OCI-LY7 (cell line): ENCODE data around the gene PAH. TPM values are rescaled to one million over a fixed set of nuclear protein-coding genes. Genes with fewer than 3 reads are reported as not detected.

Source experiments
- BruUV-seq: library from RNA; stranded (reverse); fragments of 400-500 nt; replicated peaks from 2 replicates; lab custom pipeline; 2021; lab: Mats Ljungman, UMichigan
- CTCF ChIA-PET: fragments of 300-600 bp; sonication (Branson Sonifier 250); formaldehyde crosslinking; loops from one replicate; lab custom pipeline; 2022; ENCODE audit warnings: antibody characterized with exemption; ENCODE audit not compliant: unreplicated experiment; lab: Charles Lee
- POLR2A ChIA-PET: fragments of 300-600 bp; sonication (Branson Sonifier 250); formaldehyde crosslinking; loops from one replicate; lab custom pipeline; 2022; ENCODE audit warnings: antibody characterized with exemption; lab: Charles Lee
- DNase-seq: peaks from one replicate; pipeline ENCODE4 v3.0.0-alpha.2; 2015; ENCODE audit warnings: low spot score
- H2AFZ ChIP-seq: fragments of 200-600 bp; sonication (generic), shearing (Covaris generic); 2 replicates; pipeline ENCODE4 v1.6.1; 2014; ENCODE audit warnings: mild to moderate bottlenecking, antibody characterized with exemption, low read length, moderate library complexity
- H3K27ac ChIP-seq: fragments of 200-600 bp; sonication (generic); 2 replicates; pipeline ENCODE4 v1.5.1; 2014; ENCODE audit warnings: mixed run types, low read depth, mild to moderate bottlenecking, moderate library complexity, low read length, inconsistent platforms; ENCODE audit not compliant: poor library complexity, severe bottlenecking
- H3K36me3 ChIP-seq: fragments of 200-600 bp; sonication (generic); 2 replicates; pipeline ENCODE4 v1.6.1; 2014; ENCODE audit warnings: mild to moderate bottlenecking, antibody characterized with exemption, low read length, moderate library complexity, mixed read lengths; ENCODE audit not compliant: insufficient read depth
- H3K4me1 ChIP-seq: fragments of 200-600 bp; sonication (generic); 2 replicates; pipeline ENCODE4 v1.5.1; 2014; ENCODE audit warnings: mild to moderate bottlenecking, low read length; ENCODE audit not compliant: insufficient read depth, poor library complexity, severe bottlenecking
- H3K4me2 ChIP-seq: fragments of 200-600 bp; sonication (generic); 2 replicates; pipeline ENCODE4 v1.6.1; 2014; ENCODE audit warnings: mild to moderate bottlenecking, low read length
- H3K4me3 ChIP-seq: fragments of 200-600 bp; sonication (generic); 2 replicates; pipeline ENCODE4 v1.5.1; 2014; ENCODE audit warnings: mild to moderate bottlenecking, low read depth, low read length; ENCODE audit not compliant: poor library complexity, severe bottlenecking
- H3K79me2 ChIP-seq: fragments of 200-600 bp; sonication (generic); 2 replicates; pipeline ENCODE4 v1.6.1; 2016; ENCODE audit warnings: low read depth, mild to moderate bottlenecking, low read length, moderate library complexity, mixed read lengths; ENCODE audit not compliant: insufficient read depth
- H3K9me2 ChIP-seq: fragments of 200-600 bp; sonication (generic); 2 replicates; pipeline ENCODE4 v1.6.1; 2016; ENCODE audit warnings: mild to moderate bottlenecking, low read length, mixed read lengths; ENCODE audit not compliant: insufficient read depth
- H3K9me3 ChIP-seq: fragments of 200-600 bp; sonication (generic); 2 replicates; pipeline ENCODE4 v1.6.1; 2014; ENCODE audit warnings: mild to moderate bottlenecking, mixed run types, low read length, mixed read lengths
- H4K20me1 ChIP-seq: fragments of 200-600 bp; sonication (generic); 2 replicates; pipeline ENCODE4 v1.6.1; 2014; ENCODE audit warnings: mild to moderate bottlenecking, antibody characterized with exemption, low read length, moderate library complexity, mixed read lengths; ENCODE audit not compliant: insufficient read depth
- CTCF ChIP-seq: fragments of 200-600 bp; sonication (generic); conservative IDR thresholded peaks from 2 replicates; pipeline ENCODE4 v1.5.1; 2014; ENCODE audit warnings: mild to moderate bottlenecking, antibody characterized with exemption, low read length, moderate library complexity, mixed read lengths
- EZH2phosphoT487 ChIP-seq: fragments of 200-600 bp; sonication (generic); IDR thresholded peaks from 2 replicates; pipeline ENCODE4 v1.6.1; 2018; ENCODE audit warnings: low read depth, borderline replicate concordance, mild to moderate bottlenecking, mixed run types, antibody characterized with exemption, low read length, moderate library complexity, mixed read lengths
- intact Hi-C: fragments of 100-400 bp; cut with micrococcal nuclease; formaldehyde crosslinking; loops from one replicate; pipeline ENCODE4 v1.10.0; 2022; ENCODE audit not compliant: unreplicated experiment
- total RNA-seq, 2 experiments: library from RNA; depleted of rRNA in 1 of 2; stranded (reverse); fragments of >200 nt in 1 of 2; shearing (Covaris generic) in 1 of 2; gene quantifications; 2 replicates each; pipeline ENCODE4 v1.2.3, GENCODE V29; 2014 to 2022

Gene PAH
- total RNA-seq, 2 experiments from 2014 or later, result not detected

- H3K9me2 ChIP-seq, result no peaks in the 10 kb centered on the region
- H3K79me2 ChIP-seq, result no peaks in the 10 kb centered on the region
- H3K4me2 ChIP-seq, result no peak overlapping the region
- no peak for DNase-seq
- TF ChIP-seq CTCF (no peak), EZH2phosphoT487 (no peak)
- no peak overlapping the region for H3K27ac ChIP-seq
- H3K4me1 ChIP-seq, result no peaks in the 10 kb centered on the region
- no peaks in the 10 kb centered on the region for H3K36me3 ChIP-seq
- POLR2A ChIA-PET, result no interaction called here
- BruUV-seq, result no TSS peak
- CTCF ChIA-PET, result no interaction called here
- no peak overlapping the region for H2AFZ ChIP-seq
- no peak overlapping the region for H3K4me3 ChIP-seq
- intact Hi-C loops, result no loop called here
- H3K9me3 ChIP-seq, result no peaks in the 10 kb centered on the region
- H4K20me1 ChIP-seq, result no peaks in the 10 kb centered on the region
Observed at GRCh38 chr12:102965281-102966155, 48.5 kb upstream of the PAH start.

- no peaks in the 10 kb centered on the region for H3K4me1 ChIP-seq
- no peak overlapping the region for H3K4me2 ChIP-seq
- no peak overlapping the region for H2AFZ ChIP-seq
- TF ChIP-seq CTCF (no peak), EZH2phosphoT487 (no peak)
- H3K4me3 ChIP-seq, result no peak overlapping the region
- no peak for DNase-seq
- intact Hi-C loops, result no loop called here
- H3K36me3 ChIP-seq, result no peaks in the 10 kb centered on the region
- no TSS peak for BruUV-seq
- CTCF ChIA-PET, result no interaction called here
- no peak overlapping the region for H3K27ac ChIP-seq
- H3K9me3 ChIP-seq, result no peaks in the 10 kb centered on the region
- H3K9me2 ChIP-seq, result no peaks in the 10 kb centered on the region
- no peaks in the 10 kb centered on the region for H4K20me1 ChIP-seq
- POLR2A ChIA-PET, result no interaction called here
- no peaks in the 10 kb centered on the region for H3K79me2 ChIP-seq
Observed at GRCh38 chr12:102964872-102965271, 47.8 kb upstream of the PAH start.

GRCh38 chr12:102963796-102964195 is 46.8 kb upstream of the PAH start:
- CTCF ChIA-PET, result no interaction called here
- intact Hi-C loops, result no loop called here
- no TSS peak for BruUV-seq

More at GRCh38 chr12:102963796-102964195, 46.8 kb upstream of the PAH start:
- Histone ChIP-seq H3K4me2 (no peak overlapping the region), H3K9me2 (no peaks in the 10 kb centered on the region), H3K27ac (no peak overlapping the region), H3K4me1 (no peaks in the 10 kb centered on the region), H3K4me3 (no peak overlapping the region), H4K20me1 (no peaks in the 10 kb centered on the region), H3K79me2 (no peaks in the 10 kb centered on the region), H3K36me3 (no peaks in the 10 kb centered on the region), H3K9me3 (no peaks in the 10 kb centered on the region), H2AFZ (no peak overlapping the region)
- TF ChIP-seq CTCF (no peak), EZH2phosphoT487 (no peak)
- POLR2A ChIA-PET, result no interaction called here
- no peak for DNase-seq
